ENCODE measurements around the gene LALBA.

Gene LALBA

DNA sequence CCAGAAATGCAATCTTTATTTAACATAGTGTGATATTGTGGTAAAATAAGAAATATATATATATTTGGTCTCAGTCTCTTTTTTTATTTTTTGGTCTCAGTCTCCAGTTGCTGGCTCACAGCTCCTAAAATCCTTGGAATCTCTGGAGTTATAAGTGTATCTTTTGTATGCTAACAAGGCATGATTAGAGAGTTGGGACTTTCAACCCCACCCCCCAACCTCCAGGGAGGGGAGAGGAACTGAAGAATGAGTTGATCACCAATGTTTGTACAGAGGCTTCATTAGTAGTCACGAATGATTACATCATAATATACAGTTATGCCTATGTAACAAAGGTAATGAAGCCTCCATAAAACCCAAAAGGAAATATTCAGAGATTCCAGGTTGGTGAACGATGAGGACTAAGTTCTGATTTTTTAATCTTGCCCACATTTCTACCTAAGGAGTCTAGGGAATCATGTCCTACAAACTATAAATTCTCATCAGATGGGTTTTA is 22.8 kb upstream of the LALBA start:
- Histone ChIP-seq H3K36me3 (ENCODE audit: control insufficient read depth in 4 of 4, insufficient read depth in 4 of 4, low read length in 3 of 4) (no peaks in the 10 kb centered on the region), H3K4me3 (ENCODE audit: control insufficient read depth in 1 of 7, extremely low read depth in 1 of 7, insufficient read depth in 4 of 7, low read depth in 2 of 7, low read length in 6 of 7) (no peak overlapping the region), H3K27me3 (replicated peaks in 2 of 5; ENCODE audit: control insufficient read depth in 4 of 5, insufficient read depth in 5 of 5, low read length in 4 of 5) (peaks cover 0 to 3% (median 0%) of the 10 kb centered on the region in 5 experiments), H3K4me1 (ENCODE audit: control extremely low read depth in 1 of 4, control insufficient read depth in 4 of 4, insufficient read depth in 4 of 4, low read length in 3 of 4) (no peaks in the 10 kb centered on the region), H3K9me3 (ENCODE audit: control extremely low read depth in 1 of 5, control insufficient read depth in 4 of 5, insufficient read depth in 2 of 5, low read depth in 1 of 5, low read length in 4 of 5) (peaks cover 0 to 9% (median under 1%) of the 10 kb centered on the region in 5 experiments), H3K27ac (ENCODE audit: insufficient read depth in 1 of 2, low read depth in 1 of 2, low read length in 2 of 2, poor library complexity in 1 of 2, severe bottlenecking in 2 of 2) (no peak overlapping the region)
- no peak for DNase-seq
- POLR2A ChIA-PET, result interaction anchor here (0.7 kb wide), 1 partner anchor 628 kb away, joined by 4 read pairs; no protein-coding TSS in a partner anchor
- WGBS (ENCODE audit: insufficient coverage), result no CpG with 5 or more reads among the region's 2 CpGs
- CTCF ChIA-PET, result interaction anchor here (0.6 kb wide), 1 partner anchor 669 kb away, joined by 3 read pairs; no protein-coding TSS in a partner anchor

DNA sequence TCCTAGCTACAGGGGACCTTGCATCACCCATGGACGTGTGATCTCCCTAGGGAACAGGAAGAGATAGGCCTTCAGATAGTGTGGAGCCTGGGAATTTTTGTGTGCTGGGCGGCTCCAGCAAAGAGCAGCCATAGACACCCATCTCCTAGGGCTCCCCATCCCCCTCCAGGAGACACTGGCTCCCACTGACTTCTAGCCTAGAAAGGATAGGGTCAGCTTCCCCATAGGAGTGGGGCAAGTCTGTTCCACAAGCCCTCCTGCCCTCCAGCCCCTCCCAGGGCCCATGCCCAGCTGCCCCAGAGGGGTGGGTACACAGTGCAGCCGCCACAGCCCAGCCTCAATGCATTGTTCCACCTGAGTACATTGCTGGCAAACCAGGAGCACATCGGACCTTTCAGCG is 16.5 kb upstream of the LALBA start:
- Histone ChIP-seq H3K27ac (ENCODE audit: insufficient read depth in 1 of 2, low read depth in 1 of 2, low read length in 2 of 2, poor library complexity in 1 of 2, severe bottlenecking in 2 of 2) (no peak overlapping the region), H3K9me3 (ENCODE audit: control extremely low read depth in 1 of 5, control insufficient read depth in 4 of 5, insufficient read depth in 2 of 5, low read depth in 1 of 5, low read length in 4 of 5) (peaks cover 0 to 2% (median 0%) of the 10 kb centered on the region in 5 experiments), H3K4me3 (ENCODE audit: control insufficient read depth in 1 of 7, extremely low read depth in 1 of 7, insufficient read depth in 4 of 7, low read depth in 2 of 7, low read length in 6 of 7) (no peak overlapping the region), H3K27me3 (replicated peaks in 2 of 5; ENCODE audit: control insufficient read depth in 4 of 5, insufficient read depth in 5 of 5, low read length in 4 of 5) (peaks cover 0 to 2% (median 0%) of the 10 kb centered on the region in 5 experiments), H3K4me1 (ENCODE audit: control extremely low read depth in 1 of 4, control insufficient read depth in 4 of 4, insufficient read depth in 4 of 4, low read length in 3 of 4) (no peaks in the 10 kb centered on the region), H3K36me3 (ENCODE audit: control insufficient read depth in 4 of 4, insufficient read depth in 4 of 4, low read length in 3 of 4) (no peaks in the 10 kb centered on the region)
- CTCF ChIA-PET, result no interaction called here
- POLR2A ChIA-PET, result no interaction called here
- 100% methylated on average over 5 of the region's 5 CpGs for WGBS (ENCODE audit: insufficient coverage)
- no peak for DNase-seq

DNA sequence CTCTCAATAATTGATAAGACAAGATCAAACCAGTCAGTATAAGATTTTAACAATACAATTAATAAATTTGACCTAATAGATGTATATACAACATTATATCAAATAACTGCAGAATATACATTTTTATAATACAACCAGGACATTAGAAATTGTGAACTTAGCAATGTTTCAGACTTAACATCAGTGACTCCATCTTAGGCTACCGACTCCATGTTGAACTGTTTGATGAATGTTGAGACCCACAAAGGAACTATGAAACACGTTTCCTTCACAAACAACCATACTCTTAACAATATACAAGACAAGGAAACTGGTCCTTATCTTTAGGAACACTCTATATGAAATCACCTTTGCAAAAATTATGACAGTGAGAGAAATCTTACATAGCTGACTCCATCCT is 13.9 kb upstream of the LALBA start:
- no peak overlapping the region for H3K27ac ChIP-seq (ENCODE audit: insufficient read depth in 1 of 2, low read depth in 1 of 2, low read length in 2 of 2, poor library complexity in 1 of 2, severe bottlenecking in 2 of 2)
- DNase-seq, result no peak
- no CpG with 5 or more reads among the region's 2 CpGs for WGBS (ENCODE audit: insufficient coverage)
- no peaks in the 10 kb centered on the region for H3K36me3 ChIP-seq (ENCODE audit: control insufficient read depth in 4 of 4, insufficient read depth in 4 of 4, low read length in 3 of 4)
- H3K4me1 ChIP-seq (ENCODE audit: control extremely low read depth in 1 of 4, control insufficient read depth in 4 of 4, insufficient read depth in 4 of 4, low read length in 3 of 4), result peaks cover 0 to 3% (median 0%) of the 10 kb centered on the region in 4 experiments
- POLR2A ChIA-PET, result no interaction called here
- H3K27me3 ChIP-seq (replicated peaks in 2 of 5; ENCODE audit: control insufficient read depth in 4 of 5, insufficient read depth in 5 of 5, low read length in 4 of 5), result no peaks in the 10 kb centered on the region
- H3K4me3 ChIP-seq (ENCODE audit: control insufficient read depth in 1 of 7, extremely low read depth in 1 of 7, insufficient read depth in 4 of 7, low read depth in 2 of 7, low read length in 6 of 7), result no peak overlapping the region
- CTCF ChIA-PET, result no interaction called here
- H3K9me3 ChIP-seq (ENCODE audit: control extremely low read depth in 1 of 5, control insufficient read depth in 4 of 5, insufficient read depth in 2 of 5, low read depth in 1 of 5, low read length in 4 of 5), result no peaks in the 10 kb centered on the region

DNA sequence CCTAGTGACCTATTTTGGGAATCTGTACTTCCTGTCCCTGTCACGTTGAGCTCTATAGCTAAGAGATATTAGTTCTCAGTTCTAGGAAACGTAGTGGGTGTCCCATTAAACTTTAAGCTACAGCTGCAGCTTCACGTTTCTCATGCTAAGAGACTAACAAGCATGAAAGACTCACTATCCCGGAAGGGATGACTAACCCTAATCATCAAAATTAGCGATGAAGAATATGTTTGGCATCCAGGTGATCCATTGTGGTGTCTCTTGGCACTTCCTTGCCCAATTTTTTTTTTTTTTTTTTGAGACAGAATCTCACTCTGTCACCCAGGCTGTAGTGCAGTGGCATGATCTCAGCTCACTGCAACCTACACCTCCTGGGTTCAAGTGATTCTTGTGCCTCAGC is 11.0 kb upstream of the LALBA start:
- Histone ChIP-seq H3K9me3 (ENCODE audit: control extremely low read depth in 1 of 5, control insufficient read depth in 4 of 5, insufficient read depth in 2 of 5, low read depth in 1 of 5, low read length in 4 of 5) (no peaks in the 10 kb centered on the region), H3K27me3 (replicated peaks in 2 of 5; ENCODE audit: control insufficient read depth in 4 of 5, insufficient read depth in 5 of 5, low read length in 4 of 5) (no peaks in the 10 kb centered on the region), H3K27ac (ENCODE audit: insufficient read depth in 1 of 2, low read depth in 1 of 2, low read length in 2 of 2, poor library complexity in 1 of 2, severe bottlenecking in 2 of 2) (no peak overlapping the region), H3K36me3 (ENCODE audit: control insufficient read depth in 4 of 4, insufficient read depth in 4 of 4, low read length in 3 of 4) (no peaks in the 10 kb centered on the region), H3K4me1 (ENCODE audit: control extremely low read depth in 1 of 4, control insufficient read depth in 4 of 4, insufficient read depth in 4 of 4, low read length in 3 of 4) (peaks cover 0 to 3% (median 0%) of the 10 kb centered on the region in 4 experiments), H3K4me3 (ENCODE audit: control insufficient read depth in 1 of 7, extremely low read depth in 1 of 7, insufficient read depth in 4 of 7, low read depth in 2 of 7, low read length in 6 of 7) (no peak overlapping the region)
- ChIA-PET CTCF (interaction anchor here (0.9 kb wide), 1 partner anchor 13 kb away, joined by 3 read pairs; no protein-coding TSS in a partner anchor), POLR2A (no interaction called here)
- WGBS (ENCODE audit: insufficient coverage), result 32% methylated on average over 5 of the region's 5 CpGs
- DNase-seq, result no peak

DNA sequence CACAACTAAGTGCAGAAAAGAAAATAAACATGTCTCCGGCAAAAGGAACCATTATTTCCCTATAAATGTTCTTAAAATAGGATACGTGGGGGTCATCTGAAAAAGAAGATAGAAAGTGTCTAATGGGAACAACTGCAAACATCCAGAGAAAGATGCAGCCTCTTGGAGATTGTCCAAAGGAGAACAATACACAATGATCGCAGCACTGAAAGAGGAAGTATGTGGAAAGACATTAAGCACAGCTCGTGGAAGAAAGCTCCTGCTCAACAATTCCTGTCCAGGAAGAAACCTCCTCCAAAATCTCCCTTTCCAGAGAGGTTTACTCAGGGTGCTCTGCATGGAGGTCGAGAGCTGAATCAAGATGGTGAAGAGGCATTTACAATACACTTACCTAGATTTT is 2.5 kb upstream of the LALBA start:
- DNase-seq, result peak; percentile 1 to 21 (median 17)
- H3K27me3 ChIP-seq (replicated peaks in 2 of 5; ENCODE audit: control insufficient read depth in 4 of 5, insufficient read depth in 5 of 5, low read length in 4 of 5), result no peaks in the 10 kb centered on the region
- WGBS (ENCODE audit: insufficient coverage), result 0% methylated on average over 1 of the region's 5 CpGs
- no peaks in the 10 kb centered on the region for H3K9me3 ChIP-seq (ENCODE audit: control extremely low read depth in 1 of 5, control insufficient read depth in 4 of 5, insufficient read depth in 2 of 5, low read depth in 1 of 5, low read length in 4 of 5)
- no peaks in the 10 kb centered on the region for H3K4me1 ChIP-seq (ENCODE audit: control extremely low read depth in 1 of 4, control insufficient read depth in 4 of 4, insufficient read depth in 4 of 4, low read length in 3 of 4)
- ChIA-PET CTCF (no interaction called here), POLR2A (no interaction called here)
- no peaks in the 10 kb centered on the region for H3K36me3 ChIP-seq (ENCODE audit: control insufficient read depth in 4 of 4, insufficient read depth in 4 of 4, low read length in 3 of 4)
- H3K27ac ChIP-seq (ENCODE audit: insufficient read depth in 1 of 2, low read depth in 1 of 2, low read length in 2 of 2, poor library complexity in 1 of 2, severe bottlenecking in 2 of 2), result no peak overlapping the region
- H3K4me3 ChIP-seq (ENCODE audit: control insufficient read depth in 1 of 7, extremely low read depth in 1 of 7, insufficient read depth in 4 of 7, low read depth in 2 of 7, low read length in 6 of 7), result no peak overlapping the region

DNA sequence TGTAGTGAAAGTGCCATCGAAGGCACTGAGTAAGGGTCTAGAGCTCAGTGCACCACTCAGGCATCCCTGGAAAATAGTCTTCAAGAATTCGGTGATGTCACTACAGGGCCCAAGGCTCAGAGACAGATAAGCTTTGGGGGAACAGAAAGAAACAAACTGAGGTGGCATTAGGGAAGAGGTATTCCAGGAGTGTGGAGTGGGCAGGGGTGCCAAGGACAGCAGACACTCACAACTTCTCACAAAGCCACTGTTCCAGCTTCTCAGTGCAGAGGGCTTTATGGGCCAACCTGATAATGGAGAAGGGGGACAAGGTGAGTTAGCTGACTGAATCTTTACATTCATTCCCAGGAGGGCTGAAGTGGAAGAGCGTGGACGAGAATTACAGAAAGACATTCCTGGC is 2.1 kb downstream of the LALBA start:
- Histone ChIP-seq H3K4me1 (ENCODE audit: control extremely low read depth in 1 of 4, control insufficient read depth in 4 of 4, insufficient read depth in 4 of 4, low read length in 3 of 4) (no peaks in the 10 kb centered on the region), H3K4me3 (ENCODE audit: control insufficient read depth in 1 of 7, extremely low read depth in 1 of 7, insufficient read depth in 4 of 7, low read depth in 2 of 7, low read length in 6 of 7) (no peak overlapping the region), H3K9me3 (ENCODE audit: control extremely low read depth in 1 of 5, control insufficient read depth in 4 of 5, insufficient read depth in 2 of 5, low read depth in 1 of 5, low read length in 4 of 5) (no peaks in the 10 kb centered on the region), H3K27me3 (replicated peaks in 2 of 5; ENCODE audit: control insufficient read depth in 4 of 5, insufficient read depth in 5 of 5, low read length in 4 of 5) (peaks cover 0 to 3% (median 0%) of the 10 kb centered on the region in 5 experiments), H3K27ac (ENCODE audit: insufficient read depth in 1 of 2, low read depth in 1 of 2, low read length in 2 of 2, poor library complexity in 1 of 2, severe bottlenecking in 2 of 2) (no peak overlapping the region), H3K36me3 (ENCODE audit: control insufficient read depth in 4 of 4, insufficient read depth in 4 of 4, low read length in 3 of 4) (no peaks in the 10 kb centered on the region)
- CTCF ChIA-PET, result no interaction called here
- 100% methylated on average over 3 of the region's 4 CpGs for WGBS (ENCODE audit: insufficient coverage)
- DNase-seq, result no peak
- POLR2A ChIA-PET, result no interaction called here

DNA sequence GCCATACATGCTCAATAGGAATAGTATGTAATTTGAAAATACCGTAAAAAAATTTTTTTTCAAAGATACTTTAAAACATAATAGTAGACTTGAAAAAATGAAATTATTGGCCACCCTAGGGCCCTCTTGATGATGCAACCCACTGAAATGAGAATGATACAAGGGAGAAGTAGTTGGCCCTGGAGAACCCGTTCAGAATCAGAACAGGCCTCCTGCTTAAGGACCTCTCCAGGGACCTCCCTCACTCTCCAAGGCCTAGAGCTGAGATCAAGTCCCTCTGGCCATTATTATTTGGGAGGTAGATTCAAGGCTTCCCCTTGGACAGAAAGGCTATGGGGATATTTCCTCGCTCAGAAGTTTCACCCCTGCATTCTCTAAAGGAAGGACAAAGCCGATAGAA is 11.9 kb downstream of the LALBA start:
- POLR2A ChIA-PET, result no interaction called here
- no peak overlapping the region for H3K27ac ChIP-seq (ENCODE audit: insufficient read depth in 1 of 2, low read depth in 1 of 2, low read length in 2 of 2, poor library complexity in 1 of 2, severe bottlenecking in 2 of 2)
- H3K27me3 ChIP-seq (replicated peaks in 2 of 5; ENCODE audit: control insufficient read depth in 4 of 5, insufficient read depth in 5 of 5, low read length in 4 of 5), result peaks cover 0 to 2% (median 0%) of the 10 kb centered on the region in 5 experiments
- peaks cover 0 to 2% (median 0%) of the 10 kb centered on the region in 4 experiments for H3K4me1 ChIP-seq (ENCODE audit: control extremely low read depth in 1 of 4, control insufficient read depth in 4 of 4, insufficient read depth in 4 of 4, low read length in 3 of 4)
- no peak overlapping the region for H3K4me3 ChIP-seq (ENCODE audit: control insufficient read depth in 1 of 7, extremely low read depth in 1 of 7, insufficient read depth in 4 of 7, low read depth in 2 of 7, low read length in 6 of 7)
- H3K9me3 ChIP-seq (ENCODE audit: control extremely low read depth in 1 of 5, control insufficient read depth in 4 of 5, insufficient read depth in 2 of 5, low read depth in 1 of 5, low read length in 4 of 5), result no peaks in the 10 kb centered on the region
- 100% methylated on average over 2 of the region's 4 CpGs for WGBS (ENCODE audit: insufficient coverage)
- H3K36me3 ChIP-seq (ENCODE audit: control insufficient read depth in 4 of 4, insufficient read depth in 4 of 4, low read length in 3 of 4), result no peaks in the 10 kb centered on the region
- DNase-seq, result no peak
- CTCF ChIA-PET, result no interaction called here

Data from common myeloid progenitor, CD34-positive (primary cell).